LNCAP (cell line): ENCODE data around the gene KRTAP5-7.

Experiments used
- TF ChIP-seq, protein P1 (sequence below): fragments of 450-650 bp; IDR thresholded peaks from 2 replicates; pipeline ENCODE4 v1.5.1; 2017; ENCODE audit warnings: mild to moderate bottlenecking

KRTAP5-7 gene

DNA sequence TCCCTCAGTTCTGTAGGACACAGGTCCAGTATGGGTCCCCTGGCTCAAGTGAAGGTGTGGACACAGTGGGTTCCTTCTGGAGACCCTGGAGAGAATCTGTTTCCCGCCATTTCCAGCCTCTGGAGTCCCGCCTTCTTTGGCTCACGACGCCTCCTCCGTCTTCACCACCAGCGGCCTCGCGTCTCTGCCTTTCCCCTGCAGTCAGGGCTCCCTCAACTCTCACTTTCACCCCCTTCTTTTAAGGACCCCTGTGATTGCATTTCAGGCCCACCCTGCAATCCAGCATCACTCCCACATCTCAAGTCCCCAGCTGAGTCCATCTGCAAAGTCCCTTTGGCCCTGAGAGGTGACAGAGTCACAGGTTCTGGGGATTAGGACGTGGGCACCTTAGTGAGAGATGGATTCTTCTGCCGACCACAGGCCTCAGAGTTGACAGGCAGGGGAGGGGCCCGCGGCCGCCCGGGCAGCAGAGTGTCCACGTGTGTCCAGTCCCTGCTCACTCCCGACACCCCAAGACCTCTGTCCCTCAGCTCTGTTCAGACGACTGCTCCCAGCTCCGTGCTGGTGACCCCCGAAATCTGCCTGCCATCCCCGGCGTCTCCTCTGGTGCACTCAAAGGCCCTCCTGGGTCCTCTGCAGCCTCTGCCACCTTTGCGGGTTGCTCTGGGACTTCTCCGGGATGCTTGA lies 36.9 kb upstream of the KRTAP5-7 start:
- TF ChIP-seq, protein P1, sequence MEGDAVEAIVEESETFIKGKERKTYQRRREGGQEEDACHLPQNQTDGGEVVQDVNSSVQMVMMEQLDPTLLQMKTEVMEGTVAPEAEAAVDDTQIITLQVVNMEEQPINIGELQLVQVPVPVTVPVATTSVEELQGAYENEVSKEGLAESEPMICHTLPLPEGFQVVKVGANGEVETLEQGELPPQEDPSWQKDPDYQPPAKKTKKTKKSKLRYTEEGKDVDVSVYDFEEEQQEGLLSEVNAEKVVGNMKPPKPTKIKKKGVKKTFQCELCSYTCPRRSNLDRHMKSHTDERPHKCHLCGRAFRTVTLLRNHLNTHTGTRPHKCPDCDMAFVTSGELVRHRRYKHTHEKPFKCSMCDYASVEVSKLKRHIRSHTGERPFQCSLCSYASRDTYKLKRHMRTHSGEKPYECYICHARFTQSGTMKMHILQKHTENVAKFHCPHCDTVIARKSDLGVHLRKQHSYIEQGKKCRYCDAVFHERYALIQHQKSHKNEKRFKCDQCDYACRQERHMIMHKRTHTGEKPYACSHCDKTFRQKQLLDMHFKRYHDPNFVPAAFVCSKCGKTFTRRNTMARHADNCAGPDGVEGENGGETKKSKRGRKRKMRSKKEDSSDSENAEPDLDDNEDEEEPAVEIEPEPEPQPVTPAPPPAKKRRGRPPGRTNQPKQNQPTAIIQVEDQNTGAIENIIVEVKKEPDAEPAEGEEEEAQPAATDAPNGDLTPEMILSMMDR: no peak

DNA sequence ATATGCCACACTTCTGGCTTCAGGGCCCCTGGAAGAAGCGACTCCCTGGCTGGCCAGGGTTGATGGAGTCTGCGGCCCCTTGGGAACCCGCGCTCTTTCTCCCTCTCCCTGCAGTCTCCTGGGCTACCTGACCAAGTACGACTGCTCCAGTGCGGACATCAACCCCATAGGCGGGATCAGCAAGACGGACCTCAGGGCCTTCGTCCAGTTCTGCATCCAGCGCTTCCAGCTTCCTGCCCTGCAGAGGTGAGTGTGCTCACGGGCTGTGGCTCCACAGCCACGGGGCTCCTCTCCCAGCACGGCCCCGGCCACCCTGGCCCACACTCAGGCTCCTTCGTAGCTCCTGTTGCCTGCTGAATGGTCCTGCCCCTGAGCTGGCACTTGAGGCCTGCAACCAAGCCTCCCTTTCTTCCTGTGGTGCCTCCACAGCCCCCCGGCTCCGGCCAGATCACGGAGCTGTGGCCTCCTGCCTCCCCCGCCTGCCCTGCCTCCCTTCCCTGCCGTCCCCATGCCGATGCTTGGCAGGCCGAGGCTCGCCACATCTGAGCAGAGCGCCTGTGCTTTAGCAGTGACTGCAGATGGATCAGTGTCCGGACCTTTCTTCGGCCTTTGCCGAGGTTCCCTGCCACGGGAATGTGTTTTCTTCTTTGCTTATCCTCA lies 36.2 kb upstream of the KRTAP5-7 start:
- TF ChIP-seq, protein P1: no peak

DNA sequence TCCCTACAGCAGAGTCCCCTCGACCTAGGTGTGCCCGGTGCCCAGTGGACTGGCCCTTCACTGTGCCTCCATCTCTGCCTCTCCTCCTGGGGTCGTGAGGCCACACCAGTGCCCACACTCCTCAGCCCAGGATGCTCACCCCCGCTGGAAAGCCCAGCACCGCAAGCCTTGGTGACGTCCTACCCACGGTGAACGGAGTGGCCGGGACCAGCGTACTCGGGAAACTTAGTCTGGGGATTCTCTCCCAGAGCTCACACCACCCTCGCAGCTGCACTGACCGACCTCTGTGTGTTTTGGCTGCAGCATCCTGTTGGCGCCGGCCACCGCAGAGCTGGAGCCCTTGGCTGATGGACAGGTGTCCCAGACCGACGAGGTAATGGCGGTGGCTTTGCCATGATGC lies 35.5 kb upstream of the KRTAP5-7 start:
- TF ChIP-seq, protein P1: no peak

DNA sequence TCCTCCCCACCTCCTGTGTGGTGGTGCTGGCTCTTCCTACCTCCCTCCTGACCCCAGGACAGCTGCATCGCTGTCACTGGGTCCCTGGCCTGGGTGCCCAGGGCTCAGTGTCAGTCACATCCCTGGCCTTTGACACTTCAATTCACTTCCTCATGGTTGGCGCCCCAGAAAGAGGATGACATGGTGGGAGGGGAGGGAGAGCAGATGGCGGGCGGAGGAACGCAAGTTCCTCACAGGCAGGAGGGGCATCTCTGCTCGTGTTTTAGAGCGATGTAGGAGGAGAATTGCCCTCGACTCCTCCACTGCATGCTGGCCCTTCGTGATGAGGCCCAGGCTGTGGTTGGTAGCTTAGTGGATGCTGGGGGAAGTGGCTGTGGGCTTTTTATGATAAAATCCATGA lies 35.1 kb upstream of the KRTAP5-7 start:
- TF ChIP-seq, protein P1: no peak

DNA sequence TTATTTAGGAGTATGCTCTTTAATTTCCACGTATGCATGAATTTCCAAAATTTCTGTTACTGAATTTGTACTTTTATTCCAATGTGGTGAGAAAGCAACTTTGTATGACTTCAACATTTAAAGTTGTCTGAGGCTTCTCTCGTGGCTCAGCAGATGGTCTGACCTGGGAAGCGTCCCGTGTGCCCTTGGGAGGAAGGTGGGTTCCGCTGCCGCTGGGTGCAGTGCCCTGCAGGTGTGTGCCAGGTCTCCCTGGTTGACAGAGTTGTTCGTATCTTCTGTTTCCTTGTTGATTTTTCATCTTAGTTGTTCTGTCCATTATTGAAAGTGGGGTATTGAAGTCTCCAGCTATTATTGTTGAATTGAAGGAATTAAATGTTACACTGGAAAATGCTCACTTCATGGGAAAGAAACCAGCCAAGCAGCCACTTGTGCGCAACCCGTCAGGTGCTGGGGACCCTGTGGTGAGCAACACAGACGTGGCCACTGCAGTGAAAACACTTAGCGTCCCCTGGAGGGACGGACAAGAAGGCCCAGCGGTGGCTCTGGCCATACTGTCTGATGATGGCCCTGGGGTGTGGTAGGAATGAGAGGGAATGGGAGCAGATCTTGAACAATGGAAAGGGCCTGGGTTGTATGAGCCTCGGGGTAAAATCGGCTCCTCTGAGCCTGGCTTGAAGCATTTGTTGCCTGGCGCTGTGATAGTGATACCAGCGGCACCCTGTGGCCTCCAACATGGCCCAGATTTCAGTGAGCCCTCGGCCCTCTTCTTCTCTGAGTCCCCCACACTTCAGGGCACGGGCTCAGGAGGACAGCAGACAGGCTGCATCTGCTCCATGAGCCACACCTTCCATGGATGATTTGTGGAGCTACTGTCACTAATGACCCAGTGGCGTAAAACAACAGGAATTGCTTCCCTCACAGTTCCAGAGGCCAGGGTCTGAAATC lies 31.5 kb upstream of the KRTAP5-7 start:
- TF ChIP-seq, protein P1: no peak

DNA sequence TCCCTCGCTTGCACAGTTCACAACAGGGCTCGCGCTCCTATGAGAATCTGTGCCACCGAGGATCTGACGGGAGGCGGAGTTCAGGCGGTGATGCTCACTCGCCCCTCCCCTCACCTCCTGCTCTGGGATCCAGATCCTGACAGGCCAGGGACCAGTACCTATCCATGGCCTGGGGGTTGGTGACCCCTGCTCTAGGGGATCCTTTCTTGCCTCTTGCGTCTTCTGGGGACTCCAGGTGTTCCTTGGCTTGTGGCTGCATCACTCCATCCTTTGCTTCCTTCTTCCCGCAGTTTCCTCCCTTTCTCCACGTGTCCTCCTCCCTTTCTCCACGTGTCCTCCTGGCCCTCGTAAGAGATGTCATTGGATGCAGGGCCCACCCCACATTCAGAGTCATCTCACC lies 30.6 kb upstream of the KRTAP5-7 start:
- TF ChIP-seq, protein P1: no peak

DNA sequence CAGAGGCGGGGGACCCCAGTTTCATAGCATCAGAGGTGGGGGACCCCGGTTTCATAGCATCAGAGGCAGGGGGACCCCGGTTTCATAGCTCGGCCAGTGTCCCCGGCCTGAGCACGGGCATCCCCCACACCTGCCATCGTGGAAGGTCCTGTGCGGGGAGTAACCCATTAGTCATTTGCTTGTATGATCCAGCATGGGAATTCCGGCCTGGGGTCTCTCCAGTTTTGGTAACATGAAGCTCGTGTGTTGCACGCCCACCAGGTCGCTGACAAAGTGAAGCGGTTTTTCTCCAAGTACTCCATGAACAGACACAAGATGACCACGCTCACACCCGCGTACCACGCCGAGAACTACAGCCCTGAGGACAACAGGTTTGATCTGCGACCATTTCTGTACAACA lies 29.0 kb upstream of the KRTAP5-7 start:
- TF ChIP-seq, protein P1: no peak
